HepG2 (cell line): ENCODE results near the gene ZDHHC3. TPM values are rescaled to one million over a fixed set of nuclear protein-coding genes. Genes with fewer than 3 reads are reported as not detected.

ENCODE experiments used
- ATAC-seq: fragments of 200-7000 bp; cut with Tn5 transposase; 3 replicates; pipeline ENCODE4 v1.9.1; 2020; ENCODE audit warnings: mild to moderate bottlenecking, moderate library complexity
- BruUV-seq: library from RNA; stranded (reverse); fragments of 400-500 nt; replicated peaks from 2 replicates; lab custom pipeline; 2021; lab: Mats Ljungman, UMichigan
- CTCF ChIA-PET: fragments of 300-600 bp; formaldehyde crosslinking; extraction: SDS; loops from one replicate; lab custom pipeline; 2021; ENCODE audit warnings: low total read pairs, inconsistent platforms, low intra/inter-chr PET ratio; lab: Yijun Ruan, JAX
- POLR2A ChIA-PET: fragments of 350-600 bp; sonication (Branson Sonifier 250); formaldehyde crosslinking; loops from one replicate; lab custom pipeline; 2020; ENCODE audit warnings: antibody characterized with exemption, inconsistent platforms; lab: Yijun Ruan, JAX
- DNase-seq: peaks from one replicate; pipeline ENCODE4 v3.0.0-alpha.2; 2015; ENCODE audit warnings: low spot score
- FAIRE-seq: peaks from 3 replicates; lab custom pipeline; 2011; peaks lifted over from hg19 to GRCh38; lab: Jason Lieb, UNC
- H2AFZ ChIP-seq: one replicate; pipeline ENCODE4 v1.6.1; 2011; ENCODE audit warnings: low read length, inconsistent platforms
- H3K27ac ChIP-seq: fragments of 300-600 bp; 3 replicates; pipeline ENCODE4 v1.8.0; 2011; ENCODE audit warnings: mixed run types, mild to moderate bottlenecking, mixed read lengths, low read length, inconsistent platforms; ENCODE audit not compliant: insufficient read depth; ENCODE audit errors: extremely low read length
- H3K27me3 ChIP-seq, 2 experiments: fragments of 200-600 bp in 1 of 2; 2 replicates in 1 of 2; 3 replicates in 1 of 2; pipeline versions ENCODE4 v1.6.0 to v1.8.0; 2011; ENCODE audit warnings: low read length in 2 of 2, mild to moderate bottlenecking in 2 of 2, moderate library complexity in 2 of 2, inconsistent platforms in 1 of 2; ENCODE audit not compliant: insufficient read depth in 2 of 2, control insufficient read depth in 1 of 2
- H3K36me3 ChIP-seq, 2 experiments: fragments of 200-600 bp in 1 of 2; replicated peaks in 1 of 2; 2 replicates in 1 of 2; 3 replicates in 1 of 2; pipeline versions ENCODE4 v1.5.1 to v1.8.0; 2011; ENCODE audit warnings: low read length in 2 of 2, inconsistent platforms in 1 of 2; ENCODE audit not compliant: insufficient read depth in 2 of 2, control insufficient read depth in 1 of 2
- H3K4me1 ChIP-seq: 2 replicates; pipeline ENCODE4 v1.5.1; 2012; ENCODE audit warnings: low read length, inconsistent platforms; ENCODE audit not compliant: insufficient read depth
- H3K4me2 ChIP-seq: 2 replicates; pipeline ENCODE4 v1.6.0; 2011; ENCODE audit warnings: low read depth, low read length, inconsistent platforms
- H3K4me3 ChIP-seq, 3 experiments: fragments of 200-600 bp in 1 of 3; sonication (generic), shearing (Covaris generic) in 1 of 3; replicated peaks in 1 of 3; 2 replicates each; pipeline ENCODE4 v1.5.1; 2011 to 2016; ENCODE audit warnings: low read length in 3 of 3, inconsistent platforms in 2 of 3, low read depth in 2 of 3, mild to moderate bottlenecking in 2 of 3, control low read depth in 1 of 3, mixed read lengths in 1 of 3; ENCODE audit not compliant: insufficient read depth in 1 of 3
- H3K79me2 ChIP-seq: one replicate; pipeline ENCODE4 v1.6.1; 2011; ENCODE audit warnings: low read length, inconsistent platforms; ENCODE audit not compliant: insufficient read depth
- H3K9ac ChIP-seq: 2 replicates; pipeline ENCODE4 v1.6.0; 2011; ENCODE audit warnings: mild to moderate bottlenecking, low read depth, low read length, inconsistent platforms; ENCODE audit not compliant: insufficient read depth
- H3K9me3 ChIP-seq: 2 replicates; pipeline ENCODE4 v1.5.1; 2012; ENCODE audit warnings: mild to moderate bottlenecking, low read length
- H4K20me1 ChIP-seq: 2 replicates; pipeline ENCODE4 v1.6.0; 2011; ENCODE audit warnings: inconsistent platforms, mild to moderate bottlenecking, low read length, moderate library complexity; ENCODE audit not compliant: insufficient read depth
- ATF6 ChIP-seq: sonication (generic); formaldehyde crosslinking; conservative IDR thresholded peaks from 2 replicates; pipeline ENCODE4 v1.4.0; 2020; ENCODE audit warnings: missing genetic modification reagents
- FOXK2 ChIP-seq: fragments of 450-650 bp; IDR thresholded peaks from 2 replicates; pipeline ENCODE4 v1.6.1; 2016
- GTF3A ChIP-seq: sonication (generic); formaldehyde crosslinking; conservative IDR thresholded peaks from 2 replicates; pipeline ENCODE4 v1.4.0; 2020; ENCODE audit warnings: mild to moderate bottlenecking, missing genetic modification reagents
- HOXD1 ChIP-seq: sonication (generic); formaldehyde crosslinking; IDR thresholded peaks from 2 replicates; pipeline ENCODE4 v1.5.0; 2020; ENCODE audit warnings: missing genetic modification reagents
- NCOR1 ChIP-seq: fragments of 200-600 bp; sonication (generic); IDR thresholded peaks from 2 replicates; pipeline ENCODE4 v1.7.0; 2017; ENCODE audit warnings: antibody characterized with exemption, low read length, borderline replicate concordance
- NFE2L2 ChIP-seq: fragments of 150-350 bp; IDR thresholded peaks from 2 replicates; pipeline ENCODE4 v1.6.1; 2014; ENCODE audit warnings: low read length
- RFXAP ChIP-seq: sonication (generic); formaldehyde crosslinking; IDR thresholded peaks from 2 replicates; pipeline ENCODE4 v1.4.0; 2020; ENCODE audit warnings: missing genetic modification reagents, borderline replicate concordance
- SPEN ChIP-seq: sonication (generic); formaldehyde crosslinking; IDR thresholded peaks from 2 replicates; pipeline ENCODE4 v1.5.1; 2020; ENCODE audit warnings: low read depth, mild to moderate bottlenecking, missing genetic modification reagents
- THAP11 ChIP-seq: IDR thresholded peaks from 2 replicates; pipeline ENCODE4 v1.6.1; 2016; ENCODE audit warnings: missing biosample characterization, missing genetic modification reagents
- ZBTB33 ChIP-seq: sonication (generic); formaldehyde crosslinking; IDR thresholded peaks from 2 replicates; pipeline ENCODE4 v1.4.0; 2020; ENCODE audit warnings: missing genetic modification reagents
- ZFP62 ChIP-seq: sonication (generic); formaldehyde crosslinking; IDR thresholded peaks from 2 replicates; pipeline ENCODE4 v1.4.0; 2020; ENCODE audit warnings: missing genetic modification reagents
- ZNF10 ChIP-seq: sonication (generic); formaldehyde crosslinking; IDR thresholded peaks from 2 replicates; pipeline ENCODE4 v1.4.0; 2020; ENCODE audit warnings: mild to moderate bottlenecking, low read depth, missing genetic modification reagents, borderline replicate concordance
- ZNF235 ChIP-seq: sonication (generic); formaldehyde crosslinking; IDR thresholded peaks from 2 replicates; pipeline ENCODE4 v1.8.1; 2023; ENCODE audit warnings: mild to moderate bottlenecking, missing genetic modification reagents, borderline replicate concordance
- ZNF329 ChIP-seq: sonication (generic); formaldehyde crosslinking; IDR thresholded peaks from 2 replicates; pipeline ENCODE4 v1.9.0; 2021; ENCODE audit warnings: low read depth, mild to moderate bottlenecking, missing genetic modification reagents
- ZNF331 ChIP-seq: sonication (generic); formaldehyde crosslinking; IDR thresholded peaks from 2 replicates; pipeline ENCODE4 v1.4.0; 2020; ENCODE audit warnings: missing genetic modification reagents
- ZNF484 ChIP-seq: sonication (generic); formaldehyde crosslinking; IDR thresholded peaks from 2 replicates; pipeline ENCODE4 v1.5.1; 2020; ENCODE audit warnings: mild to moderate bottlenecking, low read depth, missing genetic modification reagents, borderline replicate concordance
- ZNF772 ChIP-seq: sonication (generic); formaldehyde crosslinking; IDR thresholded peaks from 2 replicates; pipeline ENCODE4 v1.5.0; 2020; ENCODE audit warnings: mild to moderate bottlenecking, missing genetic modification reagents
- WGBS: methylation state at CpG from one replicate; pipeline ENCODE4 v1.1.6; 2017; ENCODE audit warnings: low lambda C conversion rate; 5-methylcytosine and 5-hydroxymethylcytosine counted together
- in situ Hi-C: cut with HindIII; loops from 2 replicates; pipeline ENCODE4 v1.10.0; 2017; ENCODE audit warnings: low pct_unique_long_range_greater_than_20kb; ENCODE audit not compliant: extremely low pct_ligation_motif_present
- intact Hi-C: fragments of 100-400 bp; cut with micrococcal nuclease; formaldehyde crosslinking; loops from one replicate; pipeline ENCODE4 v1.10.0; 2022; ENCODE audit not compliant: unreplicated experiment
- polyA plus RNA-seq, 8 experiments: library from polyadenylated mRNA; depleted of rRNA in 3 of 8; stranded (reverse) in 7 of 8; unstranded in 1 of 8; fragments of >200 nt; fragmentation: Illumina TruSeq in 4 of 8; extraction: Trizol in 4 of 8; gene quantifications; 2 replicates each; pipeline versions ENCODE4 v1.2.1 to v1.2.3, GENCODE V29; 2011 to 2016; ENCODE audit warnings: low read depth in 4 of 8, missing spikeins in 1 of 8, mixed read lengths in 1 of 8; ENCODE audit not compliant: insufficient read depth in 1 of 8
- total RNA-seq, 5 experiments: library from RNA; depleted of rRNA; stranded (reverse); fragments of >200 nt; fragmentation: Illumina TruSeq; extraction: Trizol; gene quantifications; 2 replicates each; pipeline ENCODE4 v1.2.3, GENCODE V29; 2016; ENCODE audit warnings: low read depth in 1 of 5

Gene ZDHHC3
- total and polyA plus RNA-seq, 2 of the 13 experiments (the other 11 are each of a cell fraction or from before 2014, with no cell fraction given): 44.1 to 65.7 TPM

GRCh38 chr3:44927371-44927770, 48.6 kb downstream of the ZDHHC3 start:
- no peaks in the 10 kb centered on the region for H3K27me3 ChIP-seq
- no peaks in the 10 kb centered on the region for H3K79me2 ChIP-seq
- ATAC-seq (no peak), DNase-seq (no peak), FAIRE-seq (no peak)
- no peak overlapping the region for H3K4me3 ChIP-seq
- no peak overlapping the region for H3K27ac ChIP-seq
- intact Hi-C loops: no loop called here
- CTCF ChIA-PET: no interaction called here
- H3K4me1 ChIP-seq: no peaks in the 10 kb centered on the region
- H4K20me1 ChIP-seq: no peaks in the 10 kb centered on the region
- BruUV-seq: no TSS peak
- no peak overlapping the region for H2AFZ ChIP-seq
- H3K9ac ChIP-seq: no peak overlapping the region
- in situ Hi-C loops: no loop called here
- H3K36me3 ChIP-seq: peaks cover 9 to 40% of the 10 kb centered on the region in 2 experiments; a peak in 4 of 5 replicates
- 94% methylated on average over 6 of the region's 7 CpGs for WGBS
- TF ChIP-seq ZFP62 (no peak), ZNF329 (CRISPR knock-in tag) (no peak), THAP11 (CRISPR knock-in tag) (no peak), NCOR1 (no peak)
- H3K4me2 ChIP-seq: no peak overlapping the region
- POLR2A ChIA-PET: no interaction called here
- H3K9me3 ChIP-seq: no peaks in the 10 kb centered on the region

GRCh38 chr3:44926921-44927320, 49.1 kb downstream of the ZDHHC3 start:
- no peaks in the 10 kb centered on the region for H4K20me1 ChIP-seq
- no TSS peak for BruUV-seq
- intact Hi-C loops: no loop called here
- FAIRE-seq (no peak), DNase-seq (no peak), ATAC-seq (no peak)
- POLR2A ChIA-PET: no interaction called here
- in situ Hi-C loops: no loop called here
- no peak overlapping the region for H3K4me2 ChIP-seq
- 100% methylated on average over 7 of the region's 7 CpGs for WGBS
- no peak overlapping the region for H3K4me3 ChIP-seq
- no peak overlapping the region for H3K27ac ChIP-seq
- no peak overlapping the region for H3K9ac ChIP-seq
- peaks cover 9 to 36% of the 10 kb centered on the region in 2 experiments; a peak in 4 of 5 replicates for H3K36me3 ChIP-seq
- no peaks in the 10 kb centered on the region for H3K27me3 ChIP-seq
- no peak overlapping the region for H2AFZ ChIP-seq
- no peaks in the 10 kb centered on the region for H3K9me3 ChIP-seq
- no peaks in the 10 kb centered on the region for H3K4me1 ChIP-seq
- H3K79me2 ChIP-seq: no peaks in the 10 kb centered on the region
- CTCF ChIA-PET: no interaction called here
- TF ChIP-seq RFXAP (no peak), NFE2L2 (no peak), SPEN (CRISPR knock-in tag) (no peak), ZNF484 (CRISPR knock-in tag) (no peak), ZNF10 (no peak), HOXD1 (CRISPR knock-in tag) (no peak), ZBTB33 (CRISPR knock-in tag) (no peak), ZNF235 (no peak), ATF6 (CRISPR knock-in tag) (no peak), ZNF331 (CRISPR knock-in tag) (no peak), ZNF772 (CRISPR knock-in tag) (no peak), GTF3A (CRISPR knock-in tag) (no peak), FOXK2 (no peak)
